H1 (cell line): ENCODE results near the gene CALY.

Source experiments
- CREB1 ChIP-seq: IDR thresholded peaks from 2 replicates; pipeline ENCODE4 v1.6.1; 2012; ENCODE audit warnings: inconsistent platforms
- RBBP5 ChIP-seq: IDR thresholded peaks from 2 replicates; pipeline ENCODE4 v1.7.1; 2012; ENCODE audit warnings: low read depth, mild to moderate bottlenecking, inconsistent platforms, low read length, moderate library complexity, borderline replicate concordance
- SRF ChIP-seq: IDR thresholded peaks from 2 replicates; pipeline ENCODE4 v1.6.1; 2011; ENCODE audit warnings: mild to moderate bottlenecking, low read depth, low read length, moderate library complexity
- TAF1 ChIP-seq: IDR thresholded peaks from 2 replicates; pipeline ENCODE4 v1.6.1; 2011; ENCODE audit warnings: mild to moderate bottlenecking, low read depth, low read length

- TF ChIP-seq SRF = no peak
- TF ChIP-seq CREB1 = no peak
- no peak for TF ChIP-seq TAF1
- TF ChIP-seq RBBP5 = no peak
Observed at GRCh38 chr10:133278577-133279265, 58.0 kb downstream of the CALY start.
